GM12878 (cell line): ENCODE results near the gene CYTL1. TPM values are rescaled to one million over a fixed set of nuclear protein-coding genes. Genes with fewer than 3 reads are reported as not detected.

ENCODE experiments used
- ATAC-seq: fragments of 200-7000 bp; cut with Tn5 transposase; 3 replicates; pipeline ENCODE4 v1.9.1; 2020; ENCODE audit warnings: mild to moderate bottlenecking, moderate library complexity
- BruUV-seq: library from RNA; stranded (reverse); fragments of 400-500 nt; replicated peaks from 2 replicates; lab custom pipeline; 2021; lab: Mats Ljungman, UMichigan
- CTCF ChIA-PET: fragments of 300-600 bp; sonication (Branson Sonifier 250); formaldehyde crosslinking; extraction: SDS; loops from one replicate; lab custom pipeline; 2021; ENCODE audit warnings: inconsistent platforms; lab: Yijun Ruan, JAX
- POLR2A ChIA-PET: fragments of 350-600 bp; formaldehyde crosslinking; extraction: SDS; loops from one replicate; lab custom pipeline; 2021; ENCODE audit warnings: inconsistent platforms; lab: Charles Lee
- RAD21 ChIA-PET: fragments of 300-600 bp; sonication (Branson Sonifier 250); formaldehyde crosslinking; loops from one replicate; lab custom pipeline; 2023; ENCODE audit warnings: antibody characterized with exemption; ENCODE audit not compliant: unreplicated experiment; lab: Charles Lee
- SMC1A ChIA-PET: fragments of 300-600 bp; sonication (Branson Sonifier 250); formaldehyde crosslinking; loops from one replicate; lab custom pipeline; 2023; ENCODE audit not compliant: unreplicated experiment, uncharacterized antibody; lab: Charles Lee
- DNase-seq: peaks from one replicate; pipeline ENCODE4 v3.0.0-alpha.2; 2011; ENCODE audit warnings: low read depth, low spot score
- FAIRE-seq: peaks from 3 replicates; lab custom pipeline; 2011; peaks lifted over from hg19 to GRCh38; lab: Jason Lieb, UNC
- H2AFZ ChIP-seq: 2 replicates; pipeline ENCODE4 v1.6.0; 2011; ENCODE audit warnings: low read depth, low read length, control low read depth; ENCODE audit not compliant: control insufficient read depth
- H3K27ac ChIP-seq: 2 replicates; pipeline ENCODE4 v1.5.1; 2011; ENCODE audit warnings: control low read depth; ENCODE audit not compliant: control insufficient read depth, insufficient read depth
- H3K27me3 ChIP-seq, 2 experiments: replicated peaks in 1 of 2; 2 replicates each; pipeline versions ENCODE4 v1.6.0 to v1.6.1; 2011; ENCODE audit warnings: low read length in 1 of 2; ENCODE audit not compliant: control insufficient read depth in 2 of 2, insufficient read depth in 2 of 2
- H3K36me3 ChIP-seq, 2 experiments: 2 replicates each; pipeline ENCODE4 v1.5.1; 2011; ENCODE audit warnings: low read length in 1 of 2; ENCODE audit not compliant: control insufficient read depth in 2 of 2, insufficient read depth in 2 of 2
- H3K4me1 ChIP-seq: 2 replicates; pipeline ENCODE4 v1.6.1; 2011; ENCODE audit warnings: mild to moderate bottlenecking, low read length, moderate library complexity, mixed read lengths; ENCODE audit not compliant: control insufficient read depth, insufficient read depth
- H3K4me2 ChIP-seq: 2 replicates; pipeline ENCODE4 v1.6.0; 2011; ENCODE audit warnings: control low read depth; ENCODE audit not compliant: control insufficient read depth, insufficient read depth
- H3K4me3 ChIP-seq: fragments of 200-600 bp; sonication (generic); 2 replicates; pipeline ENCODE4 v1.5.1; 2016
- H3K79me2 ChIP-seq: 2 replicates; pipeline ENCODE4 v1.6.0; 2011; ENCODE audit warnings: low read length; ENCODE audit not compliant: control insufficient read depth, insufficient read depth
- H3K9ac ChIP-seq: 2 replicates; pipeline ENCODE4 v1.8.0; 2011; ENCODE audit warnings: low read length, control low read depth, mixed read lengths; ENCODE audit not compliant: control insufficient read depth, insufficient read depth
- H3K9me3 ChIP-seq: replicated peaks from 3 replicates; pipeline ENCODE4 v1.5.1; 2011; ENCODE audit warnings: mild to moderate bottlenecking, low read length; ENCODE audit not compliant: control insufficient read depth, insufficient read depth
- H4K20me1 ChIP-seq: 2 replicates; pipeline ENCODE4 v1.6.0; 2011; ENCODE audit not compliant: control insufficient read depth, insufficient read depth
- ATF7 ChIP-seq: fragments of 450-650 bp; IDR thresholded peaks from 2 replicates; pipeline ENCODE4 v1.6.1; 2016; ENCODE audit warnings: low read depth, mild to moderate bottlenecking
- BHLHE40 ChIP-seq, 2 experiments: fragments of 450-650 bp in 1 of 2; IDR thresholded peaks; 2 replicates each; pipeline ENCODE4 v1.6.1; 2011 to 2017; ENCODE audit warnings: low read depth in 2 of 2, borderline replicate concordance in 1 of 2, improper control_type of control experiment in 1 of 2, low read length in 1 of 2, mild to moderate bottlenecking in 1 of 2
- CBX3 ChIP-seq: fragments of 200-600 bp; sonication (generic); IDR thresholded peaks from 2 replicates; pipeline ENCODE4 v1.6.1; 2016; ENCODE audit warnings: low read depth, borderline replicate concordance
- MYC ChIP-seq: IDR thresholded peaks from 2 replicates; pipeline ENCODE4 v1.6.1; 2011; ENCODE audit warnings: mild to moderate bottlenecking, low read length, moderate library complexity, inconsistent platforms; ENCODE audit not compliant: insufficient read depth, insufficient replicate concordance, insufficient read length, severe bottlenecking
- NFIC ChIP-seq: IDR thresholded peaks from 2 replicates; pipeline ENCODE4 v1.6.1; 2012; ENCODE audit warnings: low read depth, mild to moderate bottlenecking, inconsistent platforms, low read length, moderate library complexity
- PML ChIP-seq: IDR thresholded peaks from 2 replicates; pipeline ENCODE4 v1.6.1; 2012; ENCODE audit warnings: low read length, inconsistent platforms
- RAD51 ChIP-seq: fragments of 450-650 bp; IDR thresholded peaks from 2 replicates; pipeline ENCODE4 v1.6.1; 2016; ENCODE audit warnings: moderate library complexity, mild to moderate bottlenecking, inconsistent platforms
- RELA ChIP-seq: fragments of 450-650 bp; IDR thresholded peaks from 2 replicates; pipeline ENCODE4 v1.8.0; 2014; ENCODE audit warnings: borderline replicate concordance; ENCODE audit not compliant: partially characterized antibody
- SMC3 ChIP-seq: IDR thresholded peaks from 2 replicates; pipeline ENCODE4 v1.6.1; 2011; ENCODE audit warnings: low read length, improper control_type of control experiment, borderline replicate concordance
- WGBS: methylation state at CpG from one replicate; pipeline ENCODE4 v1.1.6; 2016; ENCODE audit warnings: low lambda C conversion rate; ENCODE audit not compliant: insufficient replicate concordance, insufficient coverage; ENCODE audit errors: missing lambda C conversion rate; 5-methylcytosine and 5-hydroxymethylcytosine counted together
- in situ Hi-C: fragments of 300-500 bp; cut with MboI; formaldehyde crosslinking; loops from 9 replicates; pipeline ENCODE4 v1.14.3; 2018; ENCODE audit warnings: mixed read lengths
- intact Hi-C: fragments of 100-400 bp; cut with micrococcal nuclease; formaldehyde crosslinking; loops from one replicate; pipeline ENCODE4 v1.14.2; 2022; ENCODE audit not compliant: unreplicated experiment
- polyA plus RNA-seq, 11 experiments: library from polyadenylated mRNA; depleted of rRNA in 4 of 11; unstranded in 6 of 11; stranded (reverse) in 5 of 11; fragments of >200 nt; fragmentation: Nextera tagmentation in 4 of 11; fragmentation: Illumina TruSeq in 1 of 11; extraction: Ambion mirVana in 4 of 11; extraction: Trizol in 1 of 11; gene quantifications; 1 replicate in 1 of 11; 2 replicates in 10 of 11; pipeline versions ENCODE4 v1.2.1 to v1.2.3, GENCODE V29; 2011 to 2016; ENCODE audit warnings: inconsistent platforms in 2 of 11, missing spikeins in 2 of 11, low read depth in 1 of 11
- total RNA-seq, 4 experiments: library from RNA; depleted of rRNA in 3 of 4; stranded (reverse); fragments of >200 nt in 3 of 4; fragmentation: Illumina TruSeq in 1 of 4; extraction: Trizol in 1 of 4; gene quantifications; 2 replicates each; pipeline versions ENCODE4 v1.2.1 to v1.2.3, GENCODE V29; 2013 to 2021
- TF ChIP-seq, protein P1 (sequence below): IDR thresholded peaks from 2 replicates; pipeline ENCODE4 v1.6.1; 2012; ENCODE audit warnings: low read depth, low read length, improper control_type of control experiment

The CYTL1 gene
- total and polyA plus RNA-seq, 10 of the 15 experiments (the other 5 are each of a cell fraction or from before 2014, with no cell fraction given) = not detected

DNA sequence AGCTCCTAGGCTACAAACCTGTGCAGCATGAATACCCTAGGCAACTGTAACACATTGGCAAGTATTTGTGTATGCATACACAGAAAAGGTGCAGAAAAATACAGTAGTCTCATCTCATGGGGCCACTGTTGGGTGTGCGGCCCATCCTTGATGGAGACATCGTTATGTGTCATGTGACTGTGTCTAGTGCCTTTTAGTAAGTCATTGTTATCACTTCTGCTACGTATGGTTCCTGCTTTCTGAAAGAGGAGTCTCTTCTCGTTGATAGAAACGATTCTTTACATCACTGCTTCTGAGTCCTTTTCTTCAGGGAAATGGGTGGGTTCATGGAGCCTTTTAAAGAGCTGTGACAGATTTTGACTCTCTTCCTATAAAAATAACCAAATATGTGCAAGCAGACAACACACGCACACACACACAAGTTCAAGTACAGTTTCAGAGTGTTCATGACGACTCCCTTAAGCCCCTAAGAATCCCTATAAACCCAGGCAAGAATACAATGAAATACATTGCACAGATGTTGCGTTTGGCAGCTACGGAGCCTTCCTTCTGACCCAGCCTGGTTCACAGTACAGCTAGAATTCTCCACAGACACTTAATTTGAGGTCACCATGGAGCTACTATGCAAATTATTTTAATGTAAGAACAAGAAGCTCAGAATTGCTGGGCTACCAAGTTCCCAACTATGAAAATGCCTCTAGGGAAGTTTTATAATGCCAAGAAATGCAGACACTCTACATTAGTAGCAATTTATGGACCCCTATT lies 21.8 kb upstream of the CYTL1 start (continued):
- no peak for TF ChIP-seq CBX3
- no peak for TF ChIP-seq SMC3
- TF ChIP-seq, all 136 proteins: peak for 0

DNA sequence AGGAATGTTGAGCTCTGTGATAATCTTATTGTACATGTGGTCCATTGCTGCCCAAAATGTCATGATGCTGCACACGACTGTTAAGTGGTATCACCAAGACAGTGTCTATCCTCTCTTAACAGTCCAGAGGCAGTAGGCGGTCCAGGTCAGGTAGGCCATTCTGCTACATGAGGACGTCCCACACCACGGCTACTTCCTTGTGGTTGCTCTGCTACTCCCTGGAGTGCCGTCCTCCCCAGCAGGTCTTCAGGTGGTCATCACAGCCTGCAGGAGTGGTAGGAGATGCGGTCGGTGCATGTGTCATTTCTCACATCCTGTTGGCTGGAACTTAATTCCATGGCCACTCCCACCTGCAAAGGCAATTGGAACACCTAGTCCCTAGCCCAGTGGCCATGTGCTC lies 20.5 kb upstream of the CYTL1 start:
- Histone ChIP-seq H3K9me3 (no peaks in the 10 kb centered on the region; the same call in 2 of the 3 replicates), H3K27me3 (no peaks in the 10 kb centered on the region), H2AFZ (no peak overlapping the region), H3K36me3 (no peaks in the 10 kb centered on the region), H3K4me2 (no peak overlapping the region), H3K27ac (no peak overlapping the region), H3K4me1 (0 out of 2 replicates have a peak, but pooled peaks cover 2% of the 10 kb centered on the region), H3K79me2 (no peaks in the 10 kb centered on the region), H3K4me3 (no peak overlapping the region), H4K20me1 (no peaks in the 10 kb centered on the region), H3K9ac (no peak overlapping the region)
- in situ Hi-C loops = no loop called here
- intact Hi-C loops = no loop called here
- ChIA-PET SMC1A (no interaction called here), RAD21 (no interaction called here), CTCF (interaction anchor here (1.5 kb wide), 1 partner anchor 783 kb away, joined by 4 read pairs; no protein-coding TSS in a partner anchor), POLR2A (no interaction called here)
- ATAC-seq (no peak), DNase-seq (no peak), FAIRE-seq (no peak)
- BruUV-seq = no TSS peak
- no peak for TF ChIP-seq BHLHE40 (IDR thresholded peaks at IDR 0.05; ENCODE audit: borderline replicate concordance in 1 of 2, low read depth in 2 of 2, low read length in 1 of 2)
- no peak for TF ChIP-seq PML
- no peak for TF ChIP-seq CBX3
- no peak for TF ChIP-seq NFIC
- TF ChIP-seq, protein P1, sequence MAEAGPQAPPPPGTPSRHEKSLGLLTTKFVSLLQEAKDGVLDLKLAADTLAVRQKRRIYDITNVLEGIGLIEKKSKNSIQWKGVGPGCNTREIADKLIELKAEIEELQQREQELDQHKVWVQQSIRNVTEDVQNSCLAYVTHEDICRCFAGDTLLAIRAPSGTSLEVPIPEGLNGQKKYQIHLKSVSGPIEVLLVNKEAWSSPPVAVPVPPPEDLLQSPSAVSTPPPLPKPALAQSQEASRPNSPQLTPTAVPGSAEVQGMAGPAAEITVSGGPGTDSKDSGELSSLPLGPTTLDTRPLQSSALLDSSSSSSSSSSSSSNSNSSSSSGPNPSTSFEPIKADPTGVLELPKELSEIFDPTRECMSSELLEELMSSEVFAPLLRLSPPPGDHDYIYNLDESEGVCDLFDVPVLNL = no peak
- TF ChIP-seq RELA = no peak
- TF ChIP-seq ATF7 = no peak
- no peak for TF ChIP-seq RAD51
- TF ChIP-seq MYC = no peak
- 50% methylated on average over 7 of the region's 7 CpGs for WGBS
